ENCODE results near the gene MAX.

- TF ChIP-seq CTCF (IDR thresholded peaks at IDR 0.05 in 2 of 3, conservative IDR thresholded peaks at IDR 0.05 in 1 of 3; ENCODE audit: insufficient read depth in 2 of 3, low read depth in 1 of 3, low read length in 3 of 3) (no peak), ZBTB17 (CRISPR knock-in tag; IDR thresholded peaks at IDR 0.05) (no peak), ZFP91 (CRISPR knock-in tag; IDR thresholded peaks at IDR 0.05) (no peak), BRCA1 (IDR thresholded peaks at IDR 0.05) (no peak), BRCA1 (CRISPR knock-in tag; IDR thresholded peaks at IDR 0.05) (no peak), PPARD (CRISPR knock-in tag; IDR thresholded peaks at IDR 0.05) (no peak), TEAD1 (CRISPR knock-in tag; IDR thresholded peaks at IDR 0.05) (no peak), SMC3 (conservative IDR thresholded peaks at IDR 0.05; ENCODE audit: insufficient read depth, low read depth, low read length) (no peak), NFYB (IDR thresholded peaks at IDR 0.05; ENCODE audit: extremely low read depth, insufficient read length) (no peak), ATF3 (IDR thresholded peaks at IDR 0.05) (no peak), ATF3 (CRISPR knock-in tag; conservative IDR thresholded peaks at IDR 0.05) (no peak), JUND (IDR thresholded peaks at IDR 0.05; ENCODE audit: borderline replicate concordance, low read depth, low read length) (no peak), JUND (tag; IDR thresholded peaks at IDR 0.05; ENCODE audit: borderline replicate concordance, low read depth, low read length) (no peak), WHSC1 (IDR thresholded peaks at IDR 0.05; ENCODE audit: low read length) (no peak), ZNF197 (CRISPR knock-in tag; IDR thresholded peaks at IDR 0.05; ENCODE audit: low read depth) (no peak), PRPF4 (IDR thresholded peaks at IDR 0.05; ENCODE audit: insufficient read depth, low read depth, low read length, poor library complexity, severe bottlenecking) (no peak)
Observed at GRCh38 chr14:65077318-65077717, 25.0 kb downstream of the MAX start.

All from K562 (cell line).